ENCODE data around the gene PYGO1.
"Not testable (repeated sequence)": the region's sequence is repeated elsewhere in the genome, so short reads cannot be mapped to it uniquely, and the experiment has no call there.

Gene PYGO1

GRCh38 chr15:55515991-55516776, 72.0 kb downstream of the PYGO1 start:
- Histone ChIP-seq H3K27ac (ENCODE audit: poor library complexity, severe bottlenecking) (no peak overlapping the region), H3K27me3 (ENCODE audit: insufficient read depth, poor library complexity, severe bottlenecking) (no peaks in the 10 kb centered on the region), H3K4me1 (ENCODE audit: insufficient read depth, poor library complexity, severe bottlenecking) (no peaks in the 10 kb centered on the region), H3K36me3 (ENCODE audit: low read depth) (no peaks in the 10 kb centered on the region), H3K4me3 (ENCODE audit: severe bottlenecking) (no peak overlapping the region), H3K9me3 (ENCODE audit: severe bottlenecking) (no peaks in the 10 kb centered on the region)
- no peak for TF ChIP-seq CTCF (IDR thresholded peaks at IDR 0.05; ENCODE audit: poor library complexity, severe bottlenecking)
- no peak for DNase-seq (ENCODE audit: low spot score)
- no peak for ATAC-seq (ENCODE audit: low read depth)

- no peak for TF ChIP-seq CTCF (IDR thresholded peaks at IDR 0.05; ENCODE audit: poor library complexity, severe bottlenecking)
- no peaks in the 10 kb centered on the region for H3K4me1 ChIP-seq (ENCODE audit: insufficient read depth, poor library complexity, severe bottlenecking)
- no peak for ATAC-seq (ENCODE audit: low read depth)
Observed at GRCh38 chr15:55515491-55515890, 72.7 kb downstream of the PYGO1 start.

GRCh38 chr15:55514414-55514850, 73.7 kb downstream of the PYGO1 start:
- Histone ChIP-seq H3K36me3 (ENCODE audit: low read depth) (no peaks in the 10 kb centered on the region), H3K4me3 (ENCODE audit: severe bottlenecking) (no peak overlapping the region), H3K27ac (ENCODE audit: poor library complexity, severe bottlenecking) (no peak overlapping the region), H3K4me1 (ENCODE audit: insufficient read depth, poor library complexity, severe bottlenecking) (no peaks in the 10 kb centered on the region), H3K9me3 (ENCODE audit: severe bottlenecking) (no peaks in the 10 kb centered on the region), H3K27me3 (ENCODE audit: insufficient read depth, poor library complexity, severe bottlenecking) (no peaks in the 10 kb centered on the region)
- ATAC-seq (ENCODE audit: low read depth), result no peak
- DNase-seq (ENCODE audit: low spot score), result no peak
- no peak for TF ChIP-seq CTCF (IDR thresholded peaks at IDR 0.05; ENCODE audit: poor library complexity, severe bottlenecking)

More at GRCh38 chr15:55515491-55515890, 72.7 kb downstream of the PYGO1 start:
- Histone ChIP-seq H3K9me3 (ENCODE audit: severe bottlenecking) (no peaks in the 10 kb centered on the region), H3K27ac (ENCODE audit: poor library complexity, severe bottlenecking) (no peak overlapping the region), H3K36me3 (ENCODE audit: low read depth) (no peaks in the 10 kb centered on the region), H3K27me3 (ENCODE audit: insufficient read depth, poor library complexity, severe bottlenecking) (no peaks in the 10 kb centered on the region), H3K4me3 (ENCODE audit: severe bottlenecking) (no peak overlapping the region)
- DNase-seq (ENCODE audit: low spot score), result no peak

- H3K27ac ChIP-seq (ENCODE audit: poor library complexity, severe bottlenecking); H3K36me3 ChIP-seq (ENCODE audit: low read depth); H3K4me1 ChIP-seq (ENCODE audit: insufficient read depth, poor library complexity, severe bottlenecking); H3K9me3 ChIP-seq (ENCODE audit: severe bottlenecking); DNase-seq (ENCODE audit: low spot score); ATAC-seq (ENCODE audit: low read depth); H3K4me3 ChIP-seq (ENCODE audit: severe bottlenecking); H3K27me3 ChIP-seq (ENCODE audit: insufficient read depth, poor library complexity, severe bottlenecking): not testable (repeated sequence)
- peak; percentile 18 for TF ChIP-seq CTCF (IDR thresholded peaks at IDR 0.05; ENCODE audit: poor library complexity, severe bottlenecking)
Observed at GRCh38 chr15:55513621-55514413, 74.3 kb downstream of the PYGO1 start.

Measured in RWPE2 (cell line).